Sigmoid colon (tissue), 4 donors: Measurements from ENCODE around the gene DYRK1A.

Experiments
- POLR2AphosphoS5 ChIP-seq, 4 donors: sonication (generic); formaldehyde crosslinking; IDR thresholded peaks; one replicate each; pipeline ENCODE4 v1.6.1; 2017; ENCODE audit warnings: antibody characterized with exemption in 4 of 4
- TF ChIP-seq, protein P1 (sequence below), 4 experiments: fragments of 450-650 bp in 3 of 4; fragments of 200-600 bp in 1 of 4; IDR thresholded peaks; one replicate each; pipeline ENCODE4 v1.5.1; 2016 to 2019; ENCODE audit warnings: antibody characterized with exemption in 4 of 4, mild to moderate bottlenecking in 3 of 4, moderate library complexity in 2 of 4

DNA sequence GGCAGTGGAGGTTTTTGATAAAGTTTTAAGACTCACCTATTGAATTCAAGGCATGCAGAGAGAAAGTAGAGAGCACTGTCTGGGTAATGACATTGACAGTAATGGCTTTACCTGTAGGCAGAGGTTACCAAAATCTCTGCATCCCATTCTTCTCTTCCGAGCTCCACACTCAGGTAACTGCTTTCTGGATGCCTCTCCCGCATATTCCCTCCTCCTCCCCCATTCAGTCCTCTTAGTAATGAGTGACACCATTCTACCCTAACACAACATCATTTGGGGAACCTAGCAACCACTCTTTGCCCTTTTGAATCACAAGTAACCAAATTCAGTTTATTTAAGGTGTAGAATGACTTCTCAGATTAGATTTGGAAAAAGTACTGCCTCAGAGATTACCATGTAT lies 56.5 kb downstream of the DYRK1A start:
- TF ChIP-seq, protein P1, sequence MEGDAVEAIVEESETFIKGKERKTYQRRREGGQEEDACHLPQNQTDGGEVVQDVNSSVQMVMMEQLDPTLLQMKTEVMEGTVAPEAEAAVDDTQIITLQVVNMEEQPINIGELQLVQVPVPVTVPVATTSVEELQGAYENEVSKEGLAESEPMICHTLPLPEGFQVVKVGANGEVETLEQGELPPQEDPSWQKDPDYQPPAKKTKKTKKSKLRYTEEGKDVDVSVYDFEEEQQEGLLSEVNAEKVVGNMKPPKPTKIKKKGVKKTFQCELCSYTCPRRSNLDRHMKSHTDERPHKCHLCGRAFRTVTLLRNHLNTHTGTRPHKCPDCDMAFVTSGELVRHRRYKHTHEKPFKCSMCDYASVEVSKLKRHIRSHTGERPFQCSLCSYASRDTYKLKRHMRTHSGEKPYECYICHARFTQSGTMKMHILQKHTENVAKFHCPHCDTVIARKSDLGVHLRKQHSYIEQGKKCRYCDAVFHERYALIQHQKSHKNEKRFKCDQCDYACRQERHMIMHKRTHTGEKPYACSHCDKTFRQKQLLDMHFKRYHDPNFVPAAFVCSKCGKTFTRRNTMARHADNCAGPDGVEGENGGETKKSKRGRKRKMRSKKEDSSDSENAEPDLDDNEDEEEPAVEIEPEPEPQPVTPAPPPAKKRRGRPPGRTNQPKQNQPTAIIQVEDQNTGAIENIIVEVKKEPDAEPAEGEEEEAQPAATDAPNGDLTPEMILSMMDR (IDR thresholded peaks at IDR 0.05), result no peak
- no peak for TF ChIP-seq POLR2AphosphoS5 (IDR thresholded peaks at IDR 0.05)
